HCT116 (cell line): ENCODE data around the gene TTC9. TPM values are rescaled to one million over a fixed set of nuclear protein-coding genes. Genes with fewer than 3 reads are reported as not detected.

ENCODE experiments used
- ATAC-seq: fragments of 200-7000 bp; cut with Tn5 transposase; 2 replicates; pipeline ENCODE4 v1.9.1; 2020; ENCODE audit warnings: mild to moderate bottlenecking, moderate library complexity
- BruUV-seq: library from RNA; stranded (reverse); fragments of 400-500 nt; replicated peaks from 2 replicates; lab custom pipeline; 2021; lab: Mats Ljungman, UMichigan
- CTCF ChIA-PET: fragments of 300-600 bp; sonication (Branson Sonifier 250); formaldehyde crosslinking; loops from one replicate; lab custom pipeline; 2021; ENCODE audit warnings: antibody characterized with exemption; lab: Charles Lee
- POLR2A ChIA-PET: fragments of 300-600, 350-600 bp; sonication (Branson Sonifier 250); formaldehyde crosslinking; loops from one replicate; lab custom pipeline; 2021; ENCODE audit warnings: antibody characterized with exemption; lab: Charles Lee
- RAD21 ChIA-PET, 2 experiments: fragments of 300-600 bp; sonication (Branson Sonifier 250); formaldehyde crosslinking; loops; one replicate each; lab custom pipeline; 2023; ENCODE audit warnings: low total read pairs in 2 of 2; ENCODE audit not compliant: uncharacterized antibody in 2 of 2, unreplicated experiment in 2 of 2, low non-redundant PET in 1 of 2; lab: Charles Lee
- DNase-seq: peaks from one replicate; pipeline ENCODE4 v3.0.0-alpha.2; 2010; ENCODE audit warnings: low read depth, low spot score
- H2AFZ ChIP-seq: fragments of 200-600 bp; shearing (Covaris generic), sonication (generic); 2 replicates; pipeline ENCODE4 v1.6.1; 2017; ENCODE audit warnings: low read depth, mixed run types, mixed read lengths, antibody characterized with exemption, low read length; ENCODE audit not compliant: poor library complexity, severe bottlenecking
- H3K27ac ChIP-seq: 2 replicates; pipeline ENCODE4 v1.5.1; 2012; ENCODE audit warnings: low read depth, low read length
- H3K27me3 ChIP-seq: fragments of 200-600 bp; sonication (generic); 2 replicates; pipeline ENCODE4 v1.6.1; 2016; ENCODE audit warnings: mixed run types, low read length, mixed read lengths; ENCODE audit not compliant: insufficient read depth
- H3K36me3 ChIP-seq, 2 experiments: fragments of 200-500 bp in 1 of 2; fragments of 200-600 bp in 1 of 2; sonication (Bioruptor generic) in 1 of 2; sonication (generic) in 1 of 2; 2 replicates each; pipeline versions ENCODE4 v1.5.1 to v1.6.1; 2014 to 2016; ENCODE audit warnings: low read length in 2 of 2, inconsistent platforms in 1 of 2, mixed read lengths in 1 of 2, mixed run types in 1 of 2; ENCODE audit not compliant: insufficient read depth in 2 of 2, control insufficient read depth in 1 of 2
- H3K4me1 ChIP-seq, 2 experiments: fragments of 200-600 bp in 1 of 2; sonication (generic) in 1 of 2; 2 replicates each; pipeline versions ENCODE4 v1.5.1 to v1.6.1; 2012 to 2017; ENCODE audit warnings: low read length in 2 of 2, inconsistent platforms in 1 of 2, mild to moderate bottlenecking in 1 of 2, mixed read lengths in 1 of 2, mixed run types in 1 of 2, moderate library complexity in 1 of 2; ENCODE audit not compliant: insufficient read depth in 2 of 2, control insufficient read depth in 1 of 2
- H3K4me2 ChIP-seq: fragments of 200-600 bp; sonication (generic); 2 replicates; pipeline ENCODE4 v1.6.1; 2017; ENCODE audit warnings: mixed run types, low read length, mixed read lengths
- H3K4me3 ChIP-seq, 2 experiments: fragments of 200-600 bp in 1 of 2; sonication (generic) in 1 of 2; replicated peaks in 1 of 2; 2 replicates each; pipeline ENCODE4 v1.5.1; 2011 to 2016; ENCODE audit warnings: low read length in 2 of 2, control low read depth in 1 of 2, low read depth in 1 of 2, mild to moderate bottlenecking in 1 of 2, mixed read lengths in 1 of 2, mixed run types in 1 of 2
- H3K79me2 ChIP-seq: fragments of 200-600 bp; sonication (generic); 2 replicates; pipeline ENCODE4 v1.6.1; 2017; ENCODE audit warnings: mild to moderate bottlenecking, mixed run types, low read length, moderate library complexity, mixed read lengths; ENCODE audit not compliant: insufficient read depth
- H3K9ac ChIP-seq: fragments of 200-600 bp; sonication (generic); 2 replicates; pipeline ENCODE4 v1.6.1; 2016; ENCODE audit warnings: low read length, mixed read lengths
- H3K9me2 ChIP-seq: fragments of 200-600 bp; sonication (generic), shearing (Covaris generic); 2 replicates; pipeline ENCODE4 v1.6.1; 2017; ENCODE audit warnings: mixed run types, mild to moderate bottlenecking, moderate library complexity; ENCODE audit not compliant: insufficient read depth
- H3K9me3 ChIP-seq, 2 experiments: fragments of 200-500 bp in 1 of 2; fragments of 200-600 bp in 1 of 2; sonication (Bioruptor generic) in 1 of 2; sonication (generic) in 1 of 2; 2 replicates each; pipeline ENCODE4 v1.6.1; 2014 to 2017; ENCODE audit warnings: low read length in 2 of 2, mixed read lengths in 2 of 2, inconsistent platforms in 1 of 2, low read depth in 1 of 2, mild to moderate bottlenecking in 1 of 2, mixed run types in 1 of 2, moderate library complexity in 1 of 2; ENCODE audit not compliant: control insufficient read depth in 1 of 2, insufficient read depth in 1 of 2
- H4K20me1 ChIP-seq: fragments of 200-600 bp; sonication (generic), shearing (Covaris generic); 2 replicates; pipeline ENCODE4 v1.6.1; 2017; ENCODE audit warnings: mixed run types, mild to moderate bottlenecking, moderate library complexity; ENCODE audit not compliant: insufficient read depth
- ATF3 ChIP-seq: IDR thresholded peaks from 2 replicates; pipeline ENCODE4 v1.6.1; 2012
- CEBPB ChIP-seq: IDR thresholded peaks from 2 replicates; pipeline ENCODE4 v1.6.1; 2012; ENCODE audit warnings: low read depth
- ELF1 ChIP-seq: IDR thresholded peaks from 2 replicates; pipeline ENCODE4 v1.6.1; 2012; ENCODE audit warnings: low read depth, borderline replicate concordance
- EZH2 ChIP-seq: fragments of 200-600 bp; sonication (generic); IDR thresholded peaks from 2 replicates; pipeline ENCODE4 v1.6.1; 2017; ENCODE audit warnings: antibody characterized with exemption, mixed run types
- FOSL1 ChIP-seq: IDR thresholded peaks from 2 replicates; pipeline ENCODE4 v1.6.1; 2012; ENCODE audit warnings: low read depth
- RAD21 ChIP-seq: IDR thresholded peaks from 2 replicates; pipeline ENCODE4 v1.6.1; 2012; ENCODE audit warnings: low read depth, mild to moderate bottlenecking
- REST ChIP-seq: IDR thresholded peaks from 2 replicates; pipeline ENCODE4 v1.6.1; 2012; ENCODE audit warnings: low read depth
- SIN3A ChIP-seq: IDR thresholded peaks from 2 replicates; pipeline ENCODE4 v1.6.1; 2012; ENCODE audit warnings: low read depth
- SRF ChIP-seq: IDR thresholded peaks from 2 replicates; pipeline ENCODE4 v1.6.1; 2012; ENCODE audit warnings: low read depth
- ZFX ChIP-seq: fragments of 450-650 bp; IDR thresholded peaks from 2 replicates; pipeline ENCODE4 v1.6.1; 2017
- ZNF274 ChIP-seq: fragments of 200-500 bp; sonication (Bioruptor generic); IDR thresholded peaks from 2 replicates; pipeline ENCODE4 v1.6.1; 2014; ENCODE audit warnings: mild to moderate bottlenecking, low read depth, low read length, inconsistent platforms
- intact Hi-C: fragments of 100-400 bp; cut with micrococcal nuclease; formaldehyde crosslinking; loops from 2 replicates; pipeline ENCODE4 v1.10.0; 2022
- total RNA-seq: library from RNA; stranded (reverse); gene quantifications from one replicate; pipeline ENCODE4 v1.2.1, GENCODE V29; 2021; ENCODE audit not compliant: unreplicated experiment

TTC9 gene
- total RNA-seq, 1 experiment from 2014 or later, result 2.4 TPM

- intact Hi-C loops, result no loop called here
- BruUV-seq, result TSS peak; percentile 89
- peaks cover 3% of the 10 kb centered on the region; the same call in 1 of the 2 replicates for H3K9me2 ChIP-seq
- RAD21 ChIA-PET, result no interaction called here
- H3K4me3 ChIP-seq, result peak overlapping the region; percentile 42 to 59
- no peak; the same call in 1 of the 2 replicates for ATAC-seq
- no peak for TF ChIP-seq ZNF274
- TF ChIP-seq REST, result no peak
- TF ChIP-seq EZH2, result no peak
- no peak for TF ChIP-seq SRF
- TF ChIP-seq ZFX, result no peak
- no peak for TF ChIP-seq CEBPB
- no peak for TF ChIP-seq FOSL1
- no peak for TF ChIP-seq ELF1
- TF ChIP-seq RAD21, result no peak
- no peak for TF ChIP-seq ATF3
- no peak for TF ChIP-seq SIN3A
- no peaks in the 10 kb centered on the region for H3K27me3 ChIP-seq
- H3K9me3 ChIP-seq, result no peaks in the 10 kb centered on the region
- DNase-seq, result no peak
- peak overlapping the region; percentile 93 for H2AFZ ChIP-seq
- CTCF ChIA-PET, result no interaction called here
- H3K36me3 ChIP-seq, result peaks cover 4 to 5% of the 10 kb centered on the region in 2 experiments; a peak in 1 of 4 replicates
- H3K4me2 ChIP-seq, result peak overlapping the region; percentile 86
- H4K20me1 ChIP-seq, result peaks cover 3% of the 10 kb centered on the region
- H3K79me2 ChIP-seq, result peaks cover 43% of the 10 kb centered on the region
- peak overlapping the region; percentile 60 for H3K9ac ChIP-seq
- POLR2A ChIA-PET, result no interaction called here
- peak overlapping the region; percentile 19; the same call in 1 of the 2 replicates for H3K27ac ChIP-seq
- peaks cover 10 to 17% of the 10 kb centered on the region in 2 experiments for H3K4me1 ChIP-seq
Observed at GRCh38 chr14:70601162-70601561, 40.6 kb upstream of the TTC9 start.
